RCC 7860 (cell line): Measurements from ENCODE around the gene SLC8A2.
A peak's percentile ranks its signal among the peaks of the same experiment; 100 is the strongest.
"Not testable (repeated sequence)": the region's sequence is repeated elsewhere in the genome, so short reads cannot be mapped to it uniquely, and the experiment has no call there.

Experiments used
- DNase-seq: peaks from one replicate; pipeline ENCODE4 v3.0.0-alpha.2; 2015; ENCODE audit warnings: low spot score
- FAIRE-seq: peaks from 2 replicates; lab custom pipeline; 2012; peaks lifted over from hg19 to GRCh38; lab: Jason Lieb, UNC

The SLC8A2 gene

GRCh38 chr19:47416643-47416985, 55.1 kb downstream of the SLC8A2 start:
- FAIRE-seq = no peak
- no peak for DNase-seq

GRCh38 chr19:47415953-47416642, 55.6 kb downstream of the SLC8A2 start:
- no peak for FAIRE-seq

GRCh38 chr19:47414469-47414868, 57.2 kb downstream of the SLC8A2 start:
- FAIRE-seq (no peak), DNase-seq (no peak)

More at GRCh38 chr19:47415953-47416642, 55.6 kb downstream of the SLC8A2 start:
- no peak for DNase-seq

- DNase-seq (no peak), FAIRE-seq (no peak)
Measured at GRCh38 chr19:47413941-47414340, 57.8 kb downstream of the SLC8A2 start.

GRCh38 chr19:47411696-47412095, 60.0 kb downstream of the SLC8A2 start:
- not testable (repeated sequence) for FAIRE-seq, DNase-seq

GRCh38 chr19:47411101-47411500, 60.6 kb downstream of the SLC8A2 start:
- DNase-seq (no peak), FAIRE-seq (no peak)

GRCh38 chr19:47408156-47408938, 63.3 kb downstream of the SLC8A2 start:
- no peak for DNase-seq

GRCh38 chr19:47407417-47407774, 64.3 kb downstream of the SLC8A2 start:
- FAIRE-seq = no peak
- no peak for DNase-seq

More at GRCh38 chr19:47408156-47408938, 63.3 kb downstream of the SLC8A2 start:
- FAIRE-seq = no peak

- FAIRE-seq (no peak), DNase-seq (no peak)
Measured at GRCh38 chr19:47406711-47407416, 64.8 kb downstream of the SLC8A2 start.

GRCh38 chr19:47405854-47406417, 65.8 kb downstream of the SLC8A2 start:
- FAIRE-seq = no peak
- no peak for DNase-seq

- FAIRE-seq = no peak
- DNase-seq = no peak
Measured at GRCh38 chr19:47405197-47405550, 66.5 kb downstream of the SLC8A2 start.

- FAIRE-seq (no peak), DNase-seq (no peak)
Measured at GRCh38 chr19:47404334-47405196, 67.1 kb downstream of the SLC8A2 start.

GRCh38 chr19:47402504-47402903, 69.2 kb downstream of the SLC8A2 start:
- no peak for DNase-seq
- no peak for FAIRE-seq

GRCh38 chr19:47398707-47399597, 72.7 kb downstream of the SLC8A2 start:
- FAIRE-seq (no peak), DNase-seq (no peak)

- no peak for FAIRE-seq
- DNase-seq = peak; percentile 37
Measured at GRCh38 chr19:47391510-47392223, 80.0 kb downstream of the SLC8A2 start.

- DNase-seq = no peak
- FAIRE-seq = no peak
Measured at GRCh38 chr19:47390533-47391488, 80.9 kb downstream of the SLC8A2 start.

- DNase-seq (no peak), FAIRE-seq (no peak)
Measured at GRCh38 chr19:47389150-47389556, 82.5 kb downstream of the SLC8A2 start.

- FAIRE-seq, DNase-seq: not testable (repeated sequence)
Measured at GRCh38 chr19:47388721-47389120, 83.0 kb downstream of the SLC8A2 start.
